Measurements from ENCODE around the gene APBB1. TPM values are rescaled to one million over a fixed set of nuclear protein-coding genes. Genes with fewer than 3 reads are reported as not detected.

APBB1 gene
- total and polyA plus RNA-seq, 10 of the 15 experiments (the other 5 are each of a cell fraction or from before 2014, with no cell fraction given) = 0.31 to 10.6 (median 5.4) TPM

GRCh38 chr11:6403539-6403938, 15.4 kb downstream of the APBB1 start (continued):
- TF ChIP-seq MLLT1 (IDR thresholded peaks at IDR 0.05) (no peak), POU2F2 (IDR thresholded peaks at IDR 0.05; ENCODE audit: borderline replicate concordance, low read depth, low read length) (no peak), TARDBP (IDR thresholded peaks at IDR 0.05; ENCODE audit: borderline replicate concordance) (no peak)

GRCh38 chr11:6402561-6402981, 16.3 kb downstream of the APBB1 start:
- Histone ChIP-seq H3K4me3 (peak overlapping the region; percentile 54; the same call in 1 of the 2 replicates), H2AFZ (ENCODE audit: control insufficient read depth, low read depth, low read length) (no peak overlapping the region; the same call in 1 of the 2 replicates), H3K4me2 (ENCODE audit: control insufficient read depth, insufficient read depth) (peak overlapping the region; percentile 69), H3K79me2 (ENCODE audit: control insufficient read depth, insufficient read depth, low read length) (no peaks in the 10 kb centered on the region), H3K4me1 (ENCODE audit: control insufficient read depth, insufficient read depth, low read length) (peaks cover 25% of the 10 kb centered on the region), H3K9me3 (replicated peaks; ENCODE audit: control insufficient read depth, insufficient read depth, low read length) (no peaks in the 10 kb centered on the region), H3K27me3 (replicated peaks in 1 of 2; ENCODE audit: control insufficient read depth in 2 of 2, insufficient read depth in 2 of 2, low read length in 1 of 2) (no peaks in the 10 kb centered on the region), H3K27ac (ENCODE audit: control insufficient read depth, insufficient read depth) (peak overlapping the region; percentile 16), H4K20me1 (ENCODE audit: control insufficient read depth, insufficient read depth) (no peaks in the 10 kb centered on the region), H3K9ac (ENCODE audit: control insufficient read depth, insufficient read depth, low read length) (no peak overlapping the region; the same call in 1 of the 2 replicates), H3K36me3 (ENCODE audit: control insufficient read depth in 2 of 2, insufficient read depth in 2 of 2, low read length in 1 of 2) (no peaks in the 10 kb centered on the region)
- ChIA-PET POLR2A (interaction anchor here (0.6 to 2.3 kb wide), 5 partner anchors 9 to 739 kb away, joined by 3 to 21 read pairs (median 3); partner anchors contain the start of genes APBB1 and SMPD1), CTCF (interaction anchor here (0.6 to 4.4 kb wide), 11 partner anchors 12 to 352 kb away, joined by 3 to 42 read pairs (median 5); partner anchors contain the start of gene SMPD1), RAD21 (ENCODE audit: unreplicated experiment) (interaction anchor here (0.6 to 3.3 kb wide), 10 partner anchors 12 to 355 kb away, joined by 3 to 24 read pairs (median 3); partner anchors contain the start of genes ARFIP2, SMPD1 and TIMM10B), SMC1A (ENCODE audit: uncharacterized antibody, unreplicated experiment) (interaction anchor here (0.7 to 2.7 kb wide), 17 partner anchors 9 to 281 kb away, joined by 3 to 21 read pairs (median 4); partner anchors contain the start of genes APBB1, MRPL17 and SMPD1)
- peak; percentile 76 for DNase-seq (ENCODE audit: low read depth, low spot score)
- BruUV-seq (replicated peaks) = no TSS peak
- WGBS (ENCODE audit: insufficient coverage, insufficient replicate concordance, low lambda C conversion rate, missing lambda C conversion rate) = under 1% methylated on average over 7 of the region's 7 CpGs
- peak; percentile 94 for ATAC-seq
- in situ Hi-C loops (cut with MboI) = no loop called here
- FAIRE-seq = peak; percentile 94
- intact Hi-C loops (cut with micrococcal nuclease; ENCODE audit: unreplicated experiment) = loop anchor here (5.0 kb wide), 1 partner anchor 70 kb away; the partner anchor contains the start of gene TRIM3
- TF ChIP-seq IKZF1 (conservative IDR thresholded peaks at IDR 0.05) (peak; percentile 86; the same call in 1 of the 2 replicates), POLR2AphosphoS2 (IDR thresholded peaks at IDR 0.05; ENCODE audit: low read depth, low read length) (no peak), MEF2A (IDR thresholded peaks at IDR 0.05; ENCODE audit: insufficient read depth, low read depth, low read length) (0 out of 2 replicates have a peak, but pooled peaks have one; percentile 42), CREB1 (IDR thresholded peaks at IDR 0.05; ENCODE audit: low read depth) (no peak), CHD4 (IDR thresholded peaks at IDR 0.05) (no peak), ZNF274 (IDR thresholded peaks at IDR 0.05; ENCODE audit: insufficient read depth, insufficient read length) (no peak), PML (IDR thresholded peaks at IDR 0.05; ENCODE audit: low read length) (peak; percentile 73; the same call in 1 of the 2 replicates), E4F1 (IDR thresholded peaks at IDR 0.05; ENCODE audit: borderline replicate concordance, partially characterized antibody) (no peak), NFIC (IDR thresholded peaks at IDR 0.05; ENCODE audit: low read depth, low read length) (peak; percentile 91), CBFB (IDR thresholded peaks at IDR 0.05; ENCODE audit: low read depth) (peak; percentile 97), KDM1A (IDR thresholded peaks at IDR 0.05; ENCODE audit: borderline replicate concordance) (no peak), RAD51 (IDR thresholded peaks at IDR 0.05) (no peak), EED (IDR thresholded peaks at IDR 0.05; ENCODE audit: low read depth) (peak; percentile 99), ZNF24 (IDR thresholded peaks at IDR 0.05) (no peak), RUNX3 (IDR thresholded peaks at IDR 0.05; ENCODE audit: low read length) (peak; percentile 100), NBN (IDR thresholded peaks at IDR 0.05) (peak; percentile 54; the same call in 1 of the 2 replicates), KLF5 (IDR thresholded peaks at IDR 0.05; ENCODE audit: partially characterized antibody) (no peak), MEF2B (IDR thresholded peaks at IDR 0.05; ENCODE audit: partially characterized antibody, poor library complexity, severe bottlenecking) (no peak)

Measured in GM12878 (cell line).